Motor neuron (in vitro differentiated cells): Measurements from ENCODE around the gene AKNAD1. TPM values are rescaled to one million over a fixed set of nuclear protein-coding genes. Genes with fewer than 3 reads are reported as not detected.
"Not testable (repeated sequence)": the region's sequence is repeated elsewhere in the genome, so short reads cannot be mapped to it uniquely, and the experiment has no call there.

Experiments used
- ATAC-seq, 8 experiments: fragments of 200-7000 bp; cut with Tn5 transposase; replicated peaks in 6 of 8; 2 replicates each; pipeline ENCODE4 v1.8.0; 2021; ENCODE audit warnings: mild to moderate bottlenecking in 8 of 8, moderate library complexity in 8 of 8
- H3K27ac ChIP-seq, 2 donors: fragments of 250-450 bp; sonication (Bioruptor Pico); 2 replicates each; pipeline ENCODE4 v1.9.0; 2021; ENCODE audit warnings: antibody characterized with exemption in 2 of 2, mild to moderate bottlenecking in 2 of 2, moderate library complexity in 1 of 2
- H3K4me1 ChIP-seq, 2 donors: fragments of 250-450 bp; sonication (Bioruptor Pico); replicated peaks in 1 of 2; 2 replicates each; pipeline ENCODE4 v1.6.1; 2021; ENCODE audit warnings: antibody characterized with exemption in 2 of 2, mild to moderate bottlenecking in 2 of 2, moderate library complexity in 1 of 2
- H3K4me3 ChIP-seq, 5 donors: fragments of 250-450 bp; sonication (Bioruptor Pico); 2 replicates each; pipeline ENCODE4 v1.9.0; 2021; ENCODE audit warnings: antibody characterized with exemption in 5 of 5, mild to moderate bottlenecking in 5 of 5, moderate library complexity in 4 of 5
- WGBS, 10 experiments: fragments of 450-650 bp; shearing (Covaris generic); methylation state at CpG; one replicate each; pipeline ENCODE4 v1.0.0; 2022; 5-methylcytosine and 5-hydroxymethylcytosine counted together
- in situ Hi-C, 9 experiments: fragments of 400-800 bp; cut with MboI; loops; one replicate each; pipeline ENCODE4 v1.15.0; 2021; ENCODE audit warnings: low sequenced_read_pairs in 9 of 9, low pct_unique_long_range_greater_than_20kb in 2 of 9; ENCODE audit not compliant: unreplicated experiment in 9 of 9
- total RNA-seq, 8 experiments: library from RNA; unstranded; fragments of 300-600 nt; gene quantifications; 2 replicates each; pipeline versions ENCODE4 v1.2.3 to v1.2.4, GENCODE V29; 2022

The AKNAD1 gene
- 1 to 10 TPM in 7 of 8 experiments, not detected in 1; 1.0 to 4.1 (median 2.6) TPM for total RNA-seq

DNA sequence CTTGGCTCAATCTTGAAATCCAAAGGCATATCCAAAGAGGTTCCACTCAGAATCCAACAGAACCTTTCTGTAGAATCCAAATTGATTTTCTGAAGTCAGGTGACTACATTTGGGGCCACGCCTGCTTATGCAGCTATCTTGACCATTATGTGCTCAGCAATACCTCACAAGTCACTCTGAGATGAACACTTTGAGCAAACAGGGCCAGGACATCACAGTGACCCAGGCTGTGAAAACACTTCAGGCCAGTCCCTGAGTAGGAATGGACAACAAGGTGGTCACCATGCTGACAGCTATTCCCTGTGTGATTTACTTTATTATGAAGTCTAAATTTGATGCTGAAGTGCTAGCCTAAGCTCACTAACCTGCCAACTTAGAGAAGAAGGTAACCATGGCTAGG is at the start of gene AKNAD1:
TSS of gene AKNAD1 (minus strand) at position 101 of the 400 bp plus-strand sequence. CDS start 4,430 bp downstream, outside the sequence.
- in situ Hi-C loops = no loop called here
- Histone ChIP-seq H3K4me1 (peaks cover 23 to 27% of the 10 kb centered on the region in 2 donors), H3K27ac (peak within 1 kb of the TSS in 1 of 2 donors; percentile 37), H3K4me3 (peak within 1 kb of the TSS in 2 of 5 donors; percentile 11 to 18)
- no peak for ATAC-seq
- 40 to 100% (median 100%) methylated on average over 1 of the region's 1 CpG; no CpG with 5 or more reads in 4 of the 10 experiments for WGBS, 10 experiments

GRCh38 chr1:108901106-108901505 is 44.2 kb upstream of the AKNAD1 start:
- no peak for ATAC-seq
- 43 to 100% (median 95%) methylated on average over 1 to 3 of the region's 3 CpGs for WGBS, 10 experiments
- Histone ChIP-seq H3K4me1 (peaks cover 0 to 13% of the 10 kb centered on the region in 2 donors), H3K27ac (no peak overlapping the region), H3K4me3 (no peak overlapping the region)
- in situ Hi-C loops = no loop called here

DNA sequence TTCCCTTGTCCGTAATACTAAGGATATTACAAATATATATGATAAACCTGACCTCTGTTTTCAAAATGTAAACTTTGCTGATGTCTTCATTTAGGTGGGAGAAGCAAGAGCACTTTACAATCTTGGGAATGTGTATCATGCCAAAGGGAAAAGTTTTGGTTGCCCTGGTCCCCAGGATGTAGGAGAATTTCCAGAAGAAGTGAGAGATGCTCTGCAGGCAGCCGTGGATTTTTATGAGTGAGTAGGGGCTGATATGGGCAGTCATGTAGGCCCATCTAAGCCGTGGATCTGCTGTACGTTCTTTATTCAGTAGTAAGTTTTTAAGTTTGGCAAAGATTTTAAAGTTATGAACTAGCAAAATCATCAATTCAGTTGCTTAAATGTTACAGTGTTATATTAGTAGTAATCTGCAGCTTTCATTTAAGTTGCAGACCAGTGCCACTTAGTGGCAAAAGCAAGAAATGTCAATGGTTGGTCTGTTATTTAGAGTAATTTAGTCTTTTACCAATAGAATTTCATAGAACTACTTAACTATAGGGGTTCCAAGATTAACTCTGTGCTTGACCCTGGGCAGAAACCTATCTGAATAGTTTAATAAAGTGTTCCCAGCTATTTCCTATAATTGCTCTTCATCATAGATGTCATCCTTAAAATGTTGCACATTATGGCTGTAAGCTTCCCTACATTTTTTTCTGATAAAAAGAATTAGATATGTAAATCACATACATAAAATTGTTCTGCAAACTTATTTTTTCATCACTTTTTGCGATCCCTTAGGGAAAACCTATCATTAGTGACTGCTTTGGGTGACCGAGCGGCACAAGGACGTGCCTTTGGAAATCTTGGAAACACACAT is 41.2 kb upstream of the AKNAD1 start:
- Histone ChIP-seq H3K4me3 (no peak overlapping the region), H3K4me1 (peaks cover 0 to 13% of the 10 kb centered on the region in 2 donors), H3K27ac (no peak overlapping the region)
- ATAC-seq = peak; percentile 52 to 72 (median 62)
- 36 to 86% (median 66%) methylated on average over 2 to 8 of the region's 8 CpGs for WGBS, 10 experiments
- in situ Hi-C loops = loop anchor here in 1 of 9 experiments (25.0 kb wide), 1 partner anchor 211 kb away; the partner anchor contains the start of gene PRPF38B

GRCh38 chr1:108896146-108897145 is 39.6 kb upstream of the AKNAD1 start:
- Histone ChIP-seq H3K4me3 (no peak overlapping the region), H3K4me1 (peaks cover 0 to 13% of the 10 kb centered on the region in 2 donors), H3K27ac (no peak overlapping the region)
- in situ Hi-C loops = loop anchor here in 1 of 9 experiments (25.0 kb wide), 1 partner anchor 209 kb away; the partner anchor contains the start of gene PRPF38B
- whole genome bisulfite sequencing, 10 experiments = 3 to 100% (median 46%) methylated on average over 1 to 10 of the region's 10 CpGs
- peak in 7 of 8 experiments; percentile 39 to 91 (median 53) for ATAC-seq

- H3K4me3 ChIP-seq = no peak overlapping the region
- 77 to 100% (median 91%) methylated on average over 2 to 4 of the region's 4 CpGs; no CpG with 5 or more reads in 2 of the 10 experiments for WGBS, 10 experiments
- no peak for ATAC-seq
- peaks cover 4 to 18% of the 10 kb centered on the region in 2 donors for H3K4me1 ChIP-seq
- in situ Hi-C loops = loop anchor here in 1 of 9 experiments (25.0 kb wide), 1 partner anchor 206 kb away; the partner anchor contains the start of gene PRPF38B
- no peak overlapping the region for H3K27ac ChIP-seq
Observed at GRCh38 chr1:108893141-108893530, 36.2 kb upstream of the AKNAD1 start.

GRCh38 chr1:108892356-108893140 is 35.7 kb upstream of the AKNAD1 start:
- in situ Hi-C loops = loop anchor here in 1 of 9 experiments (25.0 kb wide), 1 partner anchor 205 kb away; the partner anchor contains the start of gene PRPF38B

DNA sequence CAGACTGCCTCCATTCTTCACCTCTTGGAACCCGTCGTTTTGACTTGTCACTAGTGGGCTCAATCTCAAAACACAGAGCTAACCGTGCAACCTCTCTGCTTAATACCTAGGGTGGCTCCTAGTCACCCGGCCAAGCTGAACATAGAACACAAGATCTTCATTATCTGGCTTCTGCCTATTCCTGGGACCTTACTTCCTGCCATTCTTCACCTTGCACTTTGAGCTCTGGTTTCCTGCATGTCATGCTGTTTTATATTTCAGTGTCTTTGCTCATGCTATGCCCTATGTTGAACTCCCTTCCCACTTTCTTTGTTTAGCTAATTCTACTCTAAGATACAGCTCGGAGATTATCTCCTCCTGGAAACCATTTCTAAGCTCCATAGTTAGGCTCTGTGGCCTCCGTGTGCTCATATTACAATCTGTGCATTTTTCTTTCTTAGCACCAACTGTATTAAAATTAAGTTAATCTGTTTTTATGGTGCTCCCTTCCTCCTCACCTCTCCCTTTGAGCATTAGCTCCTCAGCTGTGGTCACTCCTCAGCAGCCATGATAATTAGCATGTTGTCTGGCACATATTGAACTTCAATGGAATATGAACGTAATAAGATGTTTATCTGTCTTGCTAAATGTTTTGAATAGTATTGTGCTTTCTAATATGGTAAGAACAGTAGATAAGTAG is 33.0 kb upstream of the AKNAD1 start:
- ATAC-seq = peak in 3 of 8 experiments; percentile 29 to 59 (median 38)
- H3K4me3 ChIP-seq = no peak overlapping the region
- H3K27ac ChIP-seq = no peak overlapping the region
- peaks cover 4 to 6% of the 10 kb centered on the region in 2 donors for H3K4me1 ChIP-seq
- in situ Hi-C loops = loop anchor here in 1 of 9 experiments (25.0 kb wide), 1 partner anchor 203 kb away; the partner anchor contains the start of gene PRPF38B
- 25 to 94% (median 88%) methylated on average over 1 to 7 of the region's 7 CpGs for WGBS, 10 experiments

More at GRCh38 chr1:108892356-108893140, 35.7 kb upstream of the AKNAD1 start:
- H3K27ac ChIP-seq = no peak overlapping the region
- ATAC-seq = no peak
- 60 to 100% (median 90%) methylated on average over 1 to 3 of the region's 3 CpGs for WGBS, 10 experiments
- H3K4me1 ChIP-seq = peaks cover 4 to 18% of the 10 kb centered on the region in 2 donors
- H3K4me3 ChIP-seq = no peak overlapping the region

GRCh38 chr1:108889006-108889645 is 32.2 kb upstream of the AKNAD1 start:
- in situ Hi-C loops = loop anchor here in 1 of 9 experiments (25.0 kb wide), 1 partner anchor 202 kb away; the partner anchor contains the start of gene PRPF38B
- ATAC-seq, H3K27ac ChIP-seq, H3K4me3 ChIP-seq, H3K4me1 ChIP-seq: not testable (repeated sequence)
- 43 to 94% (median 70%) methylated on average over 2 to 6 of the region's 6 CpGs for WGBS, 10 experiments

DNA sequence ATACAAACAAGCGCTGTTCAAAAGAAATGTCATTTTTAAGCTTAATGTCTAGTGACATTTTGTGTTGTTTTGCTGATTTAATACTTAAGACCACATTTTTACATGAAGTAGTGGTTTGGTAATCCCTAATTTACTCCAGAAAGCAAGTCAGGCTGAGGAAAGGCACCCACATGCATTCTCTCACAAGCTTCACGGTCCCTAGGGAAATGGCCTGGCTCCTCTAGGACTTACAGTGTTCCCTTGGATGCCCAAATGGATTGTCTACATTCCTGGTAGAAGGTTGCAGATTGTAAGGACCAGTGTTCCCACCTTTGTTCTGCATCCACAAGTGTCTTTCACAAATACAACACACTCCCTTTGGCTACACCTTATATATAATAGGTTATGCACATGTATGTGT is 29.4 kb upstream of the AKNAD1 start:
- Histone ChIP-seq H3K27ac (no peak overlapping the region), H3K4me1 (peaks cover 4 to 6% of the 10 kb centered on the region in 2 donors), H3K4me3 (no peak overlapping the region)
- in situ Hi-C loops = loop anchor here in 1 of 9 experiments (25.0 kb wide), 1 partner anchor 199 kb away; the partner anchor contains the start of gene PRPF38B
- no peak for ATAC-seq
- WGBS, 10 experiments = 67 to 100% (median 97%) methylated on average over 1 to 2 of the region's 2 CpGs; no CpG with 5 or more reads in 2 of the 10 experiments

DNA sequence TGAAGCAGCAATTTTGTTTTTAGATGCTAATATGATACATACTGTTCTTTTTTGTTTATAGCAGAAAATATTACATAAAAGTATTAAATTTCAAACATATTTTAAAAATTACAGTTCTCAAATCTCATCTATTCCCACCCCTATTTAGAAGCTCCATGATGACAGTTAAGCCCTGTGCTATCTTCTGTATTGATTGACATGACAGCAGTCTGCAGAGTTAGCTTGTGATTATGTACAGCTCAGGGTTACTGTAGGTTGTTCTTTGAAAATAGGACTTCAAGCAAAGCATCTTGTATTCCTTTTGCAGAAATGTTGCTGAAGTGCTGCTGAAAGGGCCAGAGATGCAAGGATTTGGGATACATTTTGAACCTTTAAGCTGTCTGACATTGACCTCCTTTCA is 28.1 kb upstream of the AKNAD1 start:
- ATAC-seq = no peak
- peaks cover 4 to 6% of the 10 kb centered on the region in 2 donors for H3K4me1 ChIP-seq
- H3K27ac ChIP-seq = no peak overlapping the region
- in situ Hi-C loops = loop anchor here in 1 of 9 experiments (25.0 kb wide), 1 partner anchor 198 kb away; the partner anchor contains the start of gene PRPF38B
- no peak overlapping the region for H3K4me3 ChIP-seq

- WGBS, 10 experiments = 86 to 100% (median 93%) methylated on average over 1 to 2 of the region's 2 CpGs; no CpG with 5 or more reads in 1 of the 10 experiments
- H3K4me1 ChIP-seq = peaks cover 3 to 11% of the 10 kb centered on the region in 2 donors
- in situ Hi-C loops = loop anchor here in 1 of 9 experiments (25.0 kb wide), 1 partner anchor 196 kb away; the partner anchor contains the start of gene PRPF38B
- no peak for ATAC-seq
- no peak overlapping the region for H3K4me3 ChIP-seq
- H3K27ac ChIP-seq = no peak overlapping the region
Observed at GRCh38 chr1:108882837-108883236, 25.9 kb upstream of the AKNAD1 start.
